Left kidney (tissue), 2 donors: Measurements from ENCODE around the gene LAMB1. TPM values are rescaled to one million over a fixed set of nuclear protein-coding genes. Genes with fewer than 3 reads are reported as not detected.
"Not testable (repeated sequence)": the region's sequence is repeated elsewhere in the genome, so short reads cannot be mapped to it uniquely, and the experiment has no call there.

ENCODE experiments used
- DNase-seq: peaks from one replicate; pipeline ENCODE4 v3.0.0-alpha.2; 2013
- polyA plus RNA-seq: library from polyadenylated mRNA; unstranded; fragments of 120-200 nt; gene quantifications from one replicate; pipeline ENCODE4 v1.2.1, GENCODE V29; 2013; ENCODE audit not compliant: insufficient read length

The LAMB1 gene
- polyA plus RNA-seq, 1 donor: 826 TPM

DNA sequence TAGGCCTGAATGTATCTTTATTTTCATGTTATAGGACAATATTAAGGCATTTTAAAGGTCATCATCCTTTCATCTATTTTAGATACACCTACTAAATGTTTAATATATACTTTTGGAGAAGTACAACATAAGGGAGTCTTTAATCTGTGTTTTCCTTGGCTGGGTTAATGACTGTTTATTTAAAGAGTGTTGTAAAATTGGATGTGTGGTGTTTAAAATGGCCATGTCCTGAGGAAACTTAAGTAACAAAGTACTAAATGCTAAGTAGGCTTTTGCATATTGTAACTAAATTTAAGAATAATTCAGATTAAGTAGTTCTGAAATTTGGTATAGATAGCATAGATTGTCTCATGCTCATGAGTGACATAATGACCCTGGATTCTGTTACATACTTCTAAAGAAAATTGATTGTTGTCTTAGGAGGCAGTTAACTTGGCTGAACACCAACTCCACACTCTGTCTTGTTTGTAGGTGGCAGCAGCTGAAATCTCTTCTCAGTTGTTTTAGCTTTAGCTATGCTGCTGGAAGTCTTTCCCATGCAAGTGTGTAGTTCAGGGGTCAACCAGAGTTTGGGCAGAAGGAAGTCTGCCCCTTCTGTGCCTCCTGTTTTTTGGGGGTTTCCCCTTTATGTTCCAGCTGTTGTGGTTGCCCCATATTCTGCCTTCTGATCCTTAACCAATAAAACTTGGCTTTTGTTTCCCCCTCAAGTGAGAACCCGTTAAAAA is 82.8 kb downstream of the LAMB1 start:
- DNase-seq: no peak

GRCh38 chr7:107918948-107919347 is 84.0 kb downstream of the LAMB1 start:
- DNase-seq: no peak

GRCh38 chr7:107917763-107918651 is 85.0 kb downstream of the LAMB1 start:
- DNase-seq: no peak

GRCh38 chr7:107915541-107915940 is 87.4 kb downstream of the LAMB1 start:
- no peak for DNase-seq

- no peak for DNase-seq
These were observed 88.1 kb downstream of the LAMB1 start for GRCh38 chr7:107914831-107915230.

DNA sequence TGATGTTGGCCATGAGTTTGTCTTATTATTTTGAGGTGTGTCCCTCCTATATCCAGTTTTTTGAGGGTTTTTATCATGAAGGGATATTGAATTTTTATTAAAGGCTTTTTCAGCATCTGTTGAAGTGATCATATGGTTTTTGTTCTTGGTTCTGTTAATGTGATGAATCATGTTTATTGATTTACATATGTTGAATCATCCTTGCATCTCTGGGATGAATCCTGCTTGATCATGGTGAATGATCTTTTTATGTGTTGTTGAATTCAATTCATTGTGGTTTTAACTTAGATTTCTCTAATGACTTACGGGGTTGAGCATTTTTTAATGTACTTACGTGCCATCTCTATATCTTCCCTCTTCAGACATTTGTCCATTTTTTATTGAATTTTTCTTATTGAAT is 89.1 kb downstream of the LAMB1 start:
- no peak for DNase-seq

DNA sequence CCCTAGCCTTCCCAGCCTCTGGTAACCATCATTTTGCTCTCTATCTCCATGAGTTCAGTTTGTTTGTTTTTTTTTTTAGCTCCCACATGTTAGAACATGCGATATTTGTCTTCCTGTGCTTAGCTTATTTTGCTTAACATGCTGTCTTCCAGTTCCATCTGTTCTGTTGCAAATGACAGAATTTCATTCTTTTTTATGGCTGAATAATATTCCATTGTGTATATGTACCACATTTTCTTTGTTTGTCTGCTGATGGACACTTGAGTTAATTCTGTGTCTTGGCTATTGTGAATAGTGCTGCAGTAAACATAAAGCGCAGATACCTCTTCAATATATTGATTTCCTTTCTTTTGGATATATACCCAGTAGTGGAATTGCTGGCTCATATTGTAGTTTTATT is 91.0 kb downstream of the LAMB1 start:
- no peak for DNase-seq

DNA sequence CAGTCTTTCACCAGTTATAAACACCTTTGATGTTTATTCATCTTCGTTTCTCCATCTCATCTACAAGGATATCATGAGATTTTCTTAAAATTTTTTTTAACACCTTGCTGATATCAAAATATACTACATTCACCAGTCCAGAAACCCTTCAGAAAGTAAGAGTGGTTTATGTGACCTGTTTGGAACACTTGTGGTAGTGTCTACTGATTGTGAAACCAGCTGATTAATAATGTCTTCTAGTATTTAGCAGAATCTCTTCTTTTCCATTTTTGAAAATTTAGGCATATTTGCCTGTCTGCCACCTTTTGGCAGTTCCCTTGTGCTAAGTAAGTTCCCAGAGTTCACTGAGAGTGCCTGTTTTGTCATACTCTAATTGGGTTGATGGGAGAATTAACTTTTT is 93.5 kb downstream of the LAMB1 start:
- no peak for DNase-seq

DNA sequence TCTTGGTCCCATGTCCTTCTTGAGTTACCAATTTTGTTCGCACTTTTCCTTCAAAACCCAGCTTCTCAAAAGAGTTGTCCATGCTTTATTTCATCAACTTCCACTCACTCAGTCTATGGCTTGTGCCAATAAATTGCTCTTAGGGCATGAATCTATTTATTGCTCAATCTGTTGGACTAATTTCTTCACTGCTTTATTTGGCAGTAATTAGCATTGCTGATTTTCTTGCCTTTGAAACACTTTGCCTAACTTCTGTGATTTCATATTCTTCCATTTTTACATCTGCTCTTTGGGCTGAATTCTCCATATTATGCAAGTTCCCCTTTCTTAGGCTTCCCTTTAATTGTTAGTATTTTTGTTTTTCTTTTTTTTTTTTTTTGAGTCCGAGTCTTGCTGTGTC is 95.2 kb downstream of the LAMB1 start:
- DNase-seq: no peak

GRCh38 chr7:107902381-107902780 is 100.6 kb downstream of the LAMB1 start:
- no peak for DNase-seq

GRCh38 chr7:107900496-107901015 is 102.4 kb downstream of the LAMB1 start:
- no peak for DNase-seq

GRCh38 chr7:107898997-107899594 is 103.9 kb downstream of the LAMB1 start:
- DNase-seq: no peak

DNA sequence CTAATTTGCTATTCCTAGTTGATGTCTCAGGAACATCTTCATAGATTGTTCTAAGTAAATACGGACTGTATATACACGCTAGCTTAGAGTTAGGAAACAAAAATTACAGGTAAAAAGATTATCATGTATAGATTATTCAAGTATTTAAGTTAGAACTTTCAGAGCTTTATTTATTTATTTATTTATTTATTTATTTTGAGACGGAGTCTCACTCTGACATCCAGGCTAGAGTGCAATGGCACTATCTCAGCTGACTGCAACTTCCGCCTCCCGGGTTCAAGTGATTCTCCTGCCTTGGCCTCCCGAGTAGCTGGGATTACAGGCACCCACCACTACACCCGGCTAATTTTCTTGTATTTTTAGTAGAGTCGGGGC is 110.6 kb downstream of the LAMB1 start:
- DNase-seq: not testable (repeated sequence)

- peak; percentile 8 for DNase-seq
These were observed 111.2 kb downstream of the LAMB1 start for GRCh38 chr7:107891636-107892366.

DNA sequence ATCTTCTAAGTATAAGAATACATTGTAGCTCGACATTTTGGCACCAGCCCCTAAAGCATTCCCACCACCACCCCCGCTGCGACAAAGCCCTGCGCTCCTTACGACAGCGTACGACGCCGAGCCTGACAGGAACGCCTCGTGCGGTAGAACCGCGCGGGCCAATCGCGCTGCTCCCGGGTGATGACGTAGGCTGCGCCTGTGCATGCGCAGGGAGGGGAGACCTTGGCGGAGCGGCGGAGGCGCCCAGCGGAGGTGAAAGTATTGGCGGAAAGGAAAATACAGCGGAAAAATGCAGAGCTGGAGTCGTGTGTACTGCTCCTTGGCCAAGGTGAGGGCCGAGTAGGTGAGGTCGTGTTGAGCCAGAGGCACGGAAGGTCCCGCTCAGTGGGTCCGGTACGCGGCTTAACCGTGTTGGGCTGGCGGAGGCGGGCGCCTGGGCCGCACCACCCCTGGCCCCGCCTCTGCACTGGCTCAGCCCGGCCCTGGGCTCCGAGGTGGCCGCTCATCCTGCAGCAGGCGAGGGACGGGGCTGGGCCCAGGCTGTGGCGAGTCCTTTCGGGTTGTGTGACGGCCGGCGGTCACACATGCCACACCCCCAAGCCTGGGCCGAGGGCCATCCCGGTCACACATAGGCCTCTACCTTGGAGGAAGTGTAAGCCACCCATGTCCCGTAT is 111.9 kb downstream of the LAMB1 start, which contains the start of gene DLD:
Gene DLD, plus strand, starts transcription at position 222 of the 674 bp plus-strand sequence. Its CDS starts 68 bp downstream, at position 290.
- peak; percentile 90 for DNase-seq

- DNase-seq: no peak
These were observed 112.4 kb downstream of the LAMB1 start for GRCh38 chr7:107890493-107890961.

- no peak for DNase-seq
These were observed 113.0 kb downstream of the LAMB1 start for GRCh38 chr7:107889992-107890391.

- not testable (repeated sequence) for DNase-seq
These were observed 115.1 kb downstream of the LAMB1 start for GRCh38 chr7:107887827-107888226.

- no peak for DNase-seq
These were observed 118.7 kb downstream of the LAMB1 start for GRCh38 chr7:107884066-107884818.

DNA sequence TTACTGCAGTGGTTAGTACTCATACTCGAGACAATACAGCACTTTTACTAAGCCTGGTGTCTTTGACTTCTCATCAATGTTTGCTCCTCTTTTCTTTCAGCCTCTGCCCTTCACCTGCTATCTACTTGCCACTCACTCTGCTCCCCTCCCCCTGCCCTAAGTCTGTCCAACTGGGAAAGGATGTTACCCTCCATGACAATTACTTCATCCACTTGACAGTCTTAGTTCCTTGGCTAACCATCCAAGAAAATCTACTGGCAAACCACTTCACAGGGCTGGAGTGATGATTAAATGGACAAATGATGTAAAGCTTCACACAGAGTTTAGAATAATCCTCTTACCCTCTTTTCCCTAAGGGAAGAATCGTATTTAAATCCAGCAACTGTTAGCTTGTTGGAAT is 120.2 kb downstream of the LAMB1 start:
- DNase-seq: no peak
